Muscle of leg (tissue), 11 donors: Measurements from ENCODE around the gene CYP19A1. TPM values are rescaled to one million over a fixed set of nuclear protein-coding genes. Genes with fewer than 3 reads are reported as not detected.

Experiments used
- DNase-seq: peaks from one replicate; pipeline ENCODE4 v3.0.0; 2013
- H3K27ac ChIP-seq: one replicate; pipeline ENCODE4 v1.5.1; 2013; ENCODE audit warnings: mild to moderate bottlenecking, low read length, control low read depth
- H3K27me3 ChIP-seq: one replicate; pipeline ENCODE4 v1.6.1; 2013; ENCODE audit warnings: low read length; ENCODE audit not compliant: control insufficient read depth, insufficient read depth
- H3K36me3 ChIP-seq: one replicate; pipeline ENCODE4 v1.6.1; 2013; ENCODE audit warnings: low read length; ENCODE audit not compliant: control insufficient read depth, insufficient read depth
- H3K4me1 ChIP-seq: one replicate; pipeline ENCODE4 v1.6.1; 2013; ENCODE audit warnings: low read length; ENCODE audit not compliant: control insufficient read depth, insufficient read depth
- H3K4me3 ChIP-seq: one replicate; pipeline ENCODE4 v1.5.1; 2013; ENCODE audit warnings: low read length, control low read depth
- H3K9me3 ChIP-seq: replicated peaks from 2 replicates; pipeline ENCODE4 v1.6.1; 2013; ENCODE audit warnings: low read depth, low read length; ENCODE audit not compliant: control insufficient read depth
- WGBS: methylation state at CpG from one replicate; pipeline ENCODE4 v1.1.5; 2013; ENCODE audit warnings: missing lambda C conversion rate; ENCODE audit not compliant: insufficient coverage; 5-methylcytosine and 5-hydroxymethylcytosine counted together
- polyA plus RNA-seq, 8 donors: library from polyadenylated mRNA; unstranded; fragments of 120-200 nt; gene quantifications; one replicate each; pipeline versions ENCODE4 v1.2.1 to v1.2.3, GENCODE V29; 2013; ENCODE audit warnings: inconsistent platforms in 1 of 8, low replicate concordance in 1 of 8; ENCODE audit not compliant: insufficient read length in 8 of 8, insufficient read depth in 1 of 8
- total RNA-seq: library from RNA; stranded (reverse); fragments of 120-200 nt; gene quantifications from one replicate; pipeline ENCODE4 v1.2.4, GENCODE V29; 2013

CYP19A1 gene
- total and polyA plus RNA-seq, 9 donors, result 0.51 to 2.0 (median 0.66) TPM

GRCh38 chr15:51343466-51343865, 5.1 kb upstream of the CYP19A1 start:
- Histone ChIP-seq H3K27me3 (peaks cover 29% of the 10 kb centered on the region), H3K4me3 (no peak overlapping the region), H3K4me1 (peaks cover 7% of the 10 kb centered on the region), H3K9me3 (no peaks in the 10 kb centered on the region), H3K36me3 (no peaks in the 10 kb centered on the region), H3K27ac (no peak overlapping the region)
- DNase-seq, result no peak
- WGBS, result 100% methylated on average over 3 of the region's 4 CpGs

- Histone ChIP-seq H3K36me3 (no peaks in the 10 kb centered on the region), H3K4me3 (no peak overlapping the region), H3K27ac (no peak overlapping the region), H3K4me1 (peaks cover 7% of the 10 kb centered on the region), H3K9me3 (no peaks in the 10 kb centered on the region), H3K27me3 (peaks cover 31% of the 10 kb centered on the region)
- whole genome bisulfite sequencing, result 29% methylated on average over 10 of the region's 16 CpGs
- DNase-seq, result peak; percentile 69
Observed at GRCh38 chr15:51342227-51342999, 4.0 kb upstream of the CYP19A1 start.

GRCh38 chr15:51341366-51342226, 3.2 kb upstream of the CYP19A1 start, which contains the start of gene GLDN:
GLDN (plus strand) TSS chr15:51341655; CDS start chr15:51341685, 30 bp downstream.
- H3K4me3 ChIP-seq, result peak within 1 kb of the TSS; percentile 23
- peak; percentile 57 for DNase-seq
- H3K9me3 ChIP-seq, result no peaks in the 10 kb centered on the region
- peaks cover 7% of the 10 kb centered on the region for H3K4me1 ChIP-seq
- 8% methylated on average over 63 of the region's 76 CpGs for WGBS
- H3K36me3 ChIP-seq, result no peaks in the 10 kb centered on the region
- H3K27me3 ChIP-seq, result peaks cover 31% of the 10 kb centered on the region
- H3K27ac ChIP-seq, result no peak within 1 kb of the TSS

GRCh38 chr15:51335538-51336410, 2.6 kb downstream of the CYP19A1 start:
- Histone ChIP-seq H3K27ac (no peak overlapping the region), H3K36me3 (no peaks in the 10 kb centered on the region), H3K27me3 (peaks cover 12% of the 10 kb centered on the region), H3K4me1 (peaks cover 4% of the 10 kb centered on the region), H3K4me3 (no peak overlapping the region), H3K9me3 (no peaks in the 10 kb centered on the region)
- 77% methylated on average over 9 of the region's 9 CpGs for WGBS
- no peak for DNase-seq

GRCh38 chr15:51335087-51335486, 3.3 kb downstream of the CYP19A1 start:
- DNase-seq, result no peak
- peaks cover 6% of the 10 kb centered on the region for H3K27me3 ChIP-seq
- peaks cover 4% of the 10 kb centered on the region for H3K4me1 ChIP-seq
- WGBS, result 88% methylated on average over 5 of the region's 5 CpGs
- no peaks in the 10 kb centered on the region for H3K9me3 ChIP-seq
- no peak overlapping the region for H3K4me3 ChIP-seq
- no peak overlapping the region for H3K27ac ChIP-seq
- H3K36me3 ChIP-seq, result no peaks in the 10 kb centered on the region

GRCh38 chr15:51334011-51334451, 4.4 kb downstream of the CYP19A1 start:
- no peak overlapping the region for H3K4me3 ChIP-seq
- no peaks in the 10 kb centered on the region for H3K36me3 ChIP-seq
- peaks cover 2% of the 10 kb centered on the region for H3K27me3 ChIP-seq
- H3K4me1 ChIP-seq, result peaks cover 4% of the 10 kb centered on the region
- DNase-seq, result no peak
- WGBS, result 22% methylated on average over 2 of the region's 2 CpGs
- H3K27ac ChIP-seq, result no peak overlapping the region
- H3K9me3 ChIP-seq, result no peaks in the 10 kb centered on the region

- peaks cover 4% of the 10 kb centered on the region for H3K4me1 ChIP-seq
- no peaks in the 10 kb centered on the region for H3K36me3 ChIP-seq
- H3K9me3 ChIP-seq, result no peaks in the 10 kb centered on the region
- H3K27me3 ChIP-seq, result peaks cover 2% of the 10 kb centered on the region
- DNase-seq, result no peak
- WGBS, result 50% methylated on average over 2 of the region's 2 CpGs
- no peak overlapping the region for H3K27ac ChIP-seq
- H3K4me3 ChIP-seq, result no peak overlapping the region
Observed at GRCh38 chr15:51333571-51333970, 4.8 kb downstream of the CYP19A1 start.

- Histone ChIP-seq H3K4me1 (peaks cover 4% of the 10 kb centered on the region), H3K9me3 (no peaks in the 10 kb centered on the region), H3K27me3 (no peaks in the 10 kb centered on the region), H3K4me3 (no peak overlapping the region), H3K36me3 (no peaks in the 10 kb centered on the region), H3K27ac (no peak overlapping the region)
- 88% methylated on average over 1 of the region's 4 CpGs for WGBS
- DNase-seq, result peak; percentile 56
Observed at GRCh38 chr15:51332206-51333147, 5.9 kb downstream of the CYP19A1 start.

GRCh38 chr15:51331141-51331540, 7.3 kb downstream of the CYP19A1 start:
- Histone ChIP-seq H3K27ac (no peak overlapping the region), H3K4me1 (peaks cover 4% of the 10 kb centered on the region), H3K27me3 (no peaks in the 10 kb centered on the region), H3K36me3 (no peaks in the 10 kb centered on the region), H3K9me3 (no peaks in the 10 kb centered on the region), H3K4me3 (no peak overlapping the region)
- no CpG with 5 or more reads among the region's 5 CpGs for WGBS
- no peak for DNase-seq
